A549 (cell line): ENCODE measurements around the gene DLGAP5. TPM values are rescaled to one million over a fixed set of nuclear protein-coding genes. Genes with fewer than 3 reads are reported as not detected.

Experiments
- ATOH8 ChIP-seq: fragments of 250-450 bp; sonication (Bioruptor Pico); IDR thresholded peaks from 2 replicates; pipeline ENCODE4 v1.5.0; 2020; ENCODE audit warnings: low read depth, mild to moderate bottlenecking, moderate library complexity
- BCL3 ChIP-seq: fragments of >200 bp; sonication (Bioruptor Twin); formaldehyde crosslinking; IDR thresholded peaks from 3 replicates; pipeline ENCODE4 v1.6.1; 2016
- CBX2 ChIP-seq: fragments of 200-600 bp; sonication (generic); IDR thresholded peaks from 2 replicates; pipeline ENCODE4 v1.6.1; 2016; ENCODE audit warnings: low read depth, mild to moderate bottlenecking, borderline replicate concordance
- CBX8 ChIP-seq: fragments of 200-600 bp; sonication (generic); IDR thresholded peaks from 2 replicates; pipeline ENCODE4 v1.6.1; 2016
- CEBPB ChIP-seq, 2 experiments: fragments of >200 bp in 1 of 2; sonication (Bioruptor Twin) in 1 of 2; formaldehyde crosslinking in 1 of 2; IDR thresholded peaks; 2 replicates each; pipeline ENCODE4 v1.6.1; 2012 to 2016
- CHD2 ChIP-seq: fragments of 150-350 bp; IDR thresholded peaks from 2 replicates; pipeline ENCODE4 v1.6.1; 2014; ENCODE audit warnings: low read length; ENCODE audit not compliant: partially characterized antibody
- CHD4 ChIP-seq: fragments of 200-600 bp; sonication (generic); IDR thresholded peaks from 2 replicates; pipeline ENCODE4 v1.6.1; 2016; ENCODE audit warnings: antibody characterized with exemption, mild to moderate bottlenecking, borderline replicate concordance
- E2F6 ChIP-seq: IDR thresholded peaks from 2 replicates; pipeline ENCODE4 v1.6.1; 2012; ENCODE audit warnings: low read depth, borderline replicate concordance
- EHMT2 ChIP-seq: fragments of 200-600 bp; sonication (generic); IDR thresholded peaks from 2 replicates; pipeline ENCODE4 v1.6.1; 2016; ENCODE audit warnings: antibody characterized with exemption, low read depth, mild to moderate bottlenecking, moderate library complexity
- EP300 ChIP-seq, 2 experiments: fragments of >200 bp; sonication (Bioruptor Twin); formaldehyde crosslinking; IDR thresholded peaks; 2 replicates in 1 of 2; 3 replicates in 1 of 2; pipeline ENCODE4 v1.6.1; 2016 to 2017
- ESRRA ChIP-seq: fragments of 150-350 bp; IDR thresholded peaks from 2 replicates; pipeline ENCODE4 v1.6.1; 2014; ENCODE audit warnings: mild to moderate bottlenecking, low read length, borderline replicate concordance
- FOSL2 ChIP-seq, 2 experiments: fragments of 450-650 bp in 1 of 2; fragments of >200 bp in 1 of 2; sonication (Bioruptor Twin) in 1 of 2; formaldehyde crosslinking; IDR thresholded peaks; 2 replicates each; pipeline versions ENCODE4 v1.5.0 to v1.6.1; 2016 to 2020; ENCODE audit warnings: mild to moderate bottlenecking in 1 of 2, moderate library complexity in 1 of 2
- FOXS1 ChIP-seq: fragments of 250-450 bp; sonication (Bioruptor Pico); IDR thresholded peaks from 2 replicates; pipeline ENCODE4 v1.5.0; 2020; ENCODE audit warnings: mild to moderate bottlenecking, moderate library complexity
- GATA3 ChIP-seq: IDR thresholded peaks from 2 replicates; pipeline ENCODE4 v1.6.1; 2012; ENCODE audit warnings: borderline replicate concordance
- HDAC2 ChIP-seq: fragments of 200-600 bp; sonication (generic); IDR thresholded peaks from 2 replicates; pipeline ENCODE4 v1.6.1; 2016
- HES2 ChIP-seq: fragments of >200 bp; sonication (Bioruptor Twin); formaldehyde crosslinking; IDR thresholded peaks from 2 replicates; pipeline ENCODE4 v1.6.1; 2016
- JUN ChIP-seq, 2 experiments: fragments of >200 bp; sonication (Bioruptor Twin); formaldehyde crosslinking; IDR thresholded peaks; 2 replicates in 1 of 2; 3 replicates in 1 of 2; pipeline ENCODE4 v1.6.1; 2016 to 2017
- JUNB ChIP-seq: fragments of >200 bp; sonication (Bioruptor Twin); formaldehyde crosslinking; IDR thresholded peaks from 2 replicates; pipeline ENCODE4 v1.6.1; 2016
- KDM1A ChIP-seq: fragments of 200-600 bp; sonication (generic); IDR thresholded peaks from 2 replicates; pipeline ENCODE4 v1.6.1; 2016; ENCODE audit warnings: low read depth, mild to moderate bottlenecking
- KDM5A ChIP-seq: fragments of 200-600 bp; sonication (generic); IDR thresholded peaks from 2 replicates; pipeline ENCODE4 v1.6.1; 2016; ENCODE audit warnings: antibody characterized with exemption, mild to moderate bottlenecking
- MAFK ChIP-seq: fragments of 450-650 bp; IDR thresholded peaks from 2 replicates; pipeline ENCODE4 v1.6.1; 2014; ENCODE audit not compliant: partially characterized antibody
- MYC ChIP-seq: IDR thresholded peaks from 2 replicates; pipeline ENCODE4 v1.6.1; 2012; ENCODE audit warnings: mild to moderate bottlenecking, inconsistent platforms, low read length, improper control_type of control experiment, borderline replicate concordance
- NFE2L2 ChIP-seq: fragments of 150-350 bp; conservative IDR thresholded peaks from 2 replicates; pipeline ENCODE4 v1.6.1; 2014; ENCODE audit warnings: low read length
- NPAS2 ChIP-seq: fragments of 250-450 bp; sonication (Bioruptor Pico); IDR thresholded peaks from 2 replicates; pipeline ENCODE4 v1.8.0; 2022; ENCODE audit warnings: mild to moderate bottlenecking, moderate library complexity, borderline replicate concordance
- POLR2A ChIP-seq: IDR thresholded peaks from 2 replicates; pipeline ENCODE4 v1.6.1; 2012; ENCODE audit warnings: mild to moderate bottlenecking, low read length
- POLR2AphosphoS2 ChIP-seq: conservative IDR thresholded peaks from 2 replicates; pipeline ENCODE4 v1.6.1; 2012; ENCODE audit warnings: low read length, improper control_type of control experiment, inconsistent platforms
- RARB ChIP-seq: fragments of 250-450 bp; sonication (Bioruptor Pico); IDR thresholded peaks from 2 replicates; pipeline ENCODE4 v1.8.0; 2021; ENCODE audit warnings: mild to moderate bottlenecking, moderate library complexity
- RCOR1 ChIP-seq: fragments of 150-350 bp; IDR thresholded peaks from 2 replicates; pipeline ENCODE4 v1.6.1; 2014; ENCODE audit warnings: antibody characterized with exemption, low read length, low read depth
- RNF2 ChIP-seq: fragments of 200-600 bp; sonication (generic); IDR thresholded peaks from 2 replicates; pipeline ENCODE4 v1.6.1; 2016; ENCODE audit warnings: low read depth, mild to moderate bottlenecking, antibody characterized with exemption, moderate library complexity, borderline replicate concordance
- SMC3 ChIP-seq: fragments of >200 bp; sonication (Bioruptor Twin); formaldehyde crosslinking; IDR thresholded peaks from 3 replicates; pipeline ENCODE4 v1.6.1; 2018; ENCODE audit warnings: inconsistent platforms
- SREBF2 ChIP-seq: fragments of 450-650 bp; IDR thresholded peaks from 2 replicates; pipeline ENCODE4 v1.6.1; 2014; ENCODE audit warnings: mild to moderate bottlenecking, moderate library complexity
- TFCP2L1 ChIP-seq: fragments of 250-450 bp; sonication (Bioruptor Pico); IDR thresholded peaks from 2 replicates; pipeline ENCODE4 v1.5.0; 2021; ENCODE audit warnings: mild to moderate bottlenecking
- TP53 ChIP-seq: fragments of 250-450 bp; sonication (Bioruptor Pico); IDR thresholded peaks from 2 replicates; pipeline ENCODE4 v1.5.0; 2021; ENCODE audit warnings: mild to moderate bottlenecking, moderate library complexity
- USF2 ChIP-seq: fragments of 450-650 bp; IDR thresholded peaks from 2 replicates; pipeline ENCODE4 v1.6.1; 2014; ENCODE audit warnings: antibody characterized with exemption
- ZC3H11A ChIP-seq: fragments of 450-650 bp; IDR thresholded peaks from 2 replicates; pipeline ENCODE4 v1.6.1; 2014; ENCODE audit warnings: antibody characterized with exemption, mild to moderate bottlenecking
- ZFP36 ChIP-seq: fragments of 450-650 bp; IDR thresholded peaks from 2 replicates; pipeline ENCODE4 v1.6.1; 2014; ENCODE audit warnings: borderline replicate concordance; ENCODE audit not compliant: partially characterized antibody
- ZSCAN20 ChIP-seq: fragments of 250-450 bp; sonication (Bioruptor Pico); IDR thresholded peaks from 2 replicates; pipeline ENCODE4 v1.8.0; 2022; ENCODE audit warnings: mild to moderate bottlenecking, moderate library complexity
- polyA plus RNA-seq, 4 experiments: library from polyadenylated mRNA; depleted of rRNA in 3 of 4; stranded (reverse); fragments of >200 nt; fragmentation: RNase III in 1 of 4; extraction: RNeasy Plus Mini Kit Qiagen cat#74134 plus additional on column Dnase treatment in 1 of 4; gene quantifications; 2 replicates in 3 of 4; 3 replicates in 1 of 4; pipeline ENCODE4 v1.2.3, GENCODE V29; 2011 to 2017
- TF ChIP-seq, protein P1 (sequence below): fragments of 200-600 bp; sonication (generic); IDR thresholded peaks from 2 replicates; pipeline ENCODE4 v1.6.1; 2016; ENCODE audit warnings: antibody characterized with exemption, mild to moderate bottlenecking, moderate library complexity

The DLGAP5 gene
- polyA plus RNA-seq, 2 of the 4 experiments (the other 2 are of a cell fraction), result 46.1 to 46.6 TPM

DNA sequence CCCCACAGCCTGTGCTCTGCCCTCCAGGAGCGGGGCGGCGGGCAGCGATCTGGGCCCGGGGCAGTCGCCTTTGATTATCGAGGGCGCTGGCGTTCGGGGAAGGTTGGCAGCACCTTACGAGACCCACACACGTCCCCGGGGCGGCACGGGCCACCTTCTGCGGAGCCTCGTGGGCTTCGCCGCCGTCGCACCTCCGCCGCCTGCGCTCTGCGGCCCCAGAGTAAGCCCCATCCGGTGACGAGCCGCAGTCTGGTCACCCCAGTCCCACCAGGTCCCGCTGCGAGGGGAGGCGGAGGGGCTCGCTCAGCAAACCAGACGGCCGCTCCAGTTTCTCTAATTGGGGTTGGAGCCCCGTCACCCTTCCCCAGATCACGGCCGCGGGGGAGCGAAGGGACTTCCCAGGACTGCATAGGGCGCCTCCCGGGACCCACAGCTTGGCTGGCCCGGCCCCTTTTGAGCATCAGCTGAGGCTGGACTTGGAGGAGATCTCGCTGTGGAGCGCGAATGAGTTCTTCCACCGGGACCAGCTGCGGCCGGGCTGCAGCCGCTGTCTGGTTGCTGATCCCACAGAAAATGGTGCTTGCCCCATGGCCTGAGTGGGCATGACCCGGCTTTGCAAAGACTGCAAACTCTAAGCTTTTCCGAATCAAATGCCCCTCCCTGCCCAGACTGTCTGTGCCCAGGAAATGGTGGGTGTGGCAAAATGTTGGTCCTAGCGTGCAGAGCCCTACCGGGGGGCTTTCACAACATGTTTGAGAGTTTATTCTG, 61.8 kb downstream of the DLGAP5 start (continued):
- no peak for TF ChIP-seq GATA3
- no peak for TF ChIP-seq RCOR1
- no peak for TF ChIP-seq FOSL2 (IDR thresholded peaks at IDR 0.05)
- no peak for TF ChIP-seq FOSL2 (CRISPR knock-in tag; IDR thresholded peaks at IDR 0.05)
- no peak for TF ChIP-seq HDAC2
- TF ChIP-seq CBX8, result no peak
- TF ChIP-seq ATOH8, result no peak
- TF ChIP-seq TP53, result no peak
- TF ChIP-seq, protein P1, sequence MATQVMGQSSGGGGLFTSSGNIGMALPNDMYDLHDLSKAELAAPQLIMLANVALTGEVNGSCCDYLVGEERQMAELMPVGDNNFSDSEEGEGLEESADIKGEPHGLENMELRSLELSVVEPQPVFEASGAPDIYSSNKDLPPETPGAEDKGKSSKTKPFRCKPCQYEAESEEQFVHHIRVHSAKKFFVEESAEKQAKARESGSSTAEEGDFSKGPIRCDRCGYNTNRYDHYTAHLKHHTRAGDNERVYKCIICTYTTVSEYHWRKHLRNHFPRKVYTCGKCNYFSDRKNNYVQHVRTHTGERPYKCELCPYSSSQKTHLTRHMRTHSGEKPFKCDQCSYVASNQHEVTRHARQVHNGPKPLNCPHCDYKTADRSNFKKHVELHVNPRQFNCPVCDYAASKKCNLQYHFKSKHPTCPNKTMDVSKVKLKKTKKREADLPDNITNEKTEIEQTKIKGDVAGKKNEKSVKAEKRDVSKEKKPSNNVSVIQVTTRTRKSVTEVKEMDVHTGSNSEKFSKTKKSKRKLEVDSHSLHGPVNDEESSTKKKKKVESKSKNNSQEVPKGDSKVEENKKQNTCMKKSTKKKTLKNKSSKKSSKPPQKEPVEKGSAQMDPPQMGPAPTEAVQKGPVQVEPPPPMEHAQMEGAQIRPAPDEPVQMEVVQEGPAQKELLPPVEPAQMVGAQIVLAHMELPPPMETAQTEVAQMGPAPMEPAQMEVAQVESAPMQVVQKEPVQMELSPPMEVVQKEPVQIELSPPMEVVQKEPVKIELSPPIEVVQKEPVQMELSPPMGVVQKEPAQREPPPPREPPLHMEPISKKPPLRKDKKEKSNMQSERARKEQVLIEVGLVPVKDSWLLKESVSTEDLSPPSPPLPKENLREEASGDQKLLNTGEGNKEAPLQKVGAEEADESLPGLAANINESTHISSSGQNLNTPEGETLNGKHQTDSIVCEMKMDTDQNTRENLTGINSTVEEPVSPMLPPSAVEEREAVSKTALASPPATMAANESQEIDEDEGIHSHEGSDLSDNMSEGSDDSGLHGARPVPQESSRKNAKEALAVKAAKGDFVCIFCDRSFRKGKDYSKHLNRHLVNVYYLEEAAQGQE, result no peak
- 0 out of 3 replicates have a peak, but pooled peaks have one; percentile 4 for TF ChIP-seq SMC3
- no peak for TF ChIP-seq CBX2
- no peak for TF ChIP-seq NFE2L2
- peak in 1 of 2 experiments; percentile 11; a peak in 1 of 5 replicates for TF ChIP-seq JUN (IDR thresholded peaks at IDR 0.05)
- no peak for TF ChIP-seq CEBPB (IDR thresholded peaks at IDR 0.05)
- no peak for TF ChIP-seq RARB
- no peak; the same call in 1 of the 2 replicates for TF ChIP-seq TFCP2L1 (CRISPR knock-in tag)
- no peak for TF ChIP-seq SREBF2
- TF ChIP-seq EHMT2, result no peak
- TF ChIP-seq RNF2, result no peak
- TF ChIP-seq ESRRA, result no peak
- peak; percentile 41 for TF ChIP-seq MAFK
- no peak for TF ChIP-seq EP300 (IDR thresholded peaks at IDR 0.05)
- TF ChIP-seq KDM5A, result no peak
- TF ChIP-seq CHD4, result no peak
- no peak for TF ChIP-seq KDM1A
- TF ChIP-seq ZSCAN20 (CRISPR knock-in tag), result no peak
- TF ChIP-seq NPAS2 (CRISPR knock-in tag), result no peak
- no peak for TF ChIP-seq HES2
- 0 out of 2 replicates have a peak, but pooled peaks have one; percentile 5 for TF ChIP-seq MYC
- TF ChIP-seq E2F6, result peak; percentile 67; the same call in 1 of the 2 replicates
- no peak for TF ChIP-seq CHD2
- no peak; the same call in 2 of the 3 replicates for TF ChIP-seq BCL3
- TF ChIP-seq USF2, result no peak
- TF ChIP-seq ZC3H11A, result no peak
- no peak for TF ChIP-seq ZFP36
- no peak for TF ChIP-seq JUNB
- TF ChIP-seq POLR2AphosphoS2, result no peak
- TF ChIP-seq FOXS1 (CRISPR knock-in tag), result no peak
- no peak for TF ChIP-seq POLR2A
